H1 (cell line): ENCODE data around the gene MLYCD. TPM values are rescaled to one million over a fixed set of nuclear protein-coding genes. Genes with fewer than 3 reads are reported as not detected.

Source experiments
- CTCF ChIA-PET: fragments of 300-600 bp; sonication (Branson Sonifier 250); formaldehyde crosslinking; loops from one replicate; lab custom pipeline; 2021; ENCODE audit not compliant: partially characterized antibody; lab: Charles Lee
- POLR2A ChIA-PET: fragments of 300-600 bp; sonication (Branson Sonifier 250); formaldehyde crosslinking; loops from one replicate; lab custom pipeline; 2021; ENCODE audit warnings: inconsistent platforms; ENCODE audit not compliant: partially characterized antibody; lab: Charles Lee
- DNase-seq, 2 experiments: peaks; one replicate each; pipeline versions ENCODE4 v3.0.0 to v3.0.0-alpha.2; 2010 to 2022; ENCODE audit warnings: low spot score in 2 of 2, low read depth in 1 of 2, mixed read lengths in 1 of 2
- FAIRE-seq: peaks from 2 replicates; lab custom pipeline; 2011; peaks lifted over from hg19 to GRCh38; lab: Jason Lieb, UNC
- H2AFZ ChIP-seq: 2 replicates; pipeline ENCODE4 v1.8.1; 2012; ENCODE audit warnings: low read length, inconsistent platforms
- H2AK5ac ChIP-seq: 2 replicates; pipeline ENCODE4 v1.6.1; 2013; ENCODE audit warnings: low read depth, low read length
- H2BK120ac ChIP-seq: replicated peaks from 2 replicates; pipeline ENCODE3; 2013; ENCODE audit warnings: low read depth, low read length, inconsistent platforms
- H2BK12ac ChIP-seq: 2 replicates; pipeline ENCODE4 v1.6.1; 2013; ENCODE audit warnings: low read depth, low read length
- H2BK15ac ChIP-seq: 2 replicates; pipeline ENCODE4 v1.6.1; 2013; ENCODE audit warnings: low read length
- H2BK20ac ChIP-seq: 2 replicates; pipeline ENCODE4 v1.6.1; 2013; ENCODE audit warnings: low read length
- H2BK5ac ChIP-seq: 2 replicates; pipeline ENCODE4 v1.6.1; 2013; ENCODE audit warnings: low read depth, low read length
- H3K14ac ChIP-seq: 2 replicates; pipeline ENCODE4 v1.6.1; 2013; ENCODE audit warnings: inconsistent platforms; ENCODE audit not compliant: insufficient read length
- H3K18ac ChIP-seq: 2 replicates; pipeline ENCODE4 v1.6.1; 2013; ENCODE audit warnings: low read length; ENCODE audit errors: extremely low read depth
- H3K23ac ChIP-seq: 2 replicates; pipeline ENCODE4 v1.6.1; 2013; ENCODE audit warnings: inconsistent platforms; ENCODE audit not compliant: insufficient read length
- H3K23me2 ChIP-seq: 2 replicates; pipeline ENCODE4 v1.6.1; 2013; ENCODE audit warnings: low read depth, low read length
- H3K27ac ChIP-seq: 2 replicates; pipeline ENCODE4 v1.6.1; 2011; ENCODE audit warnings: low read depth, low read length, inconsistent platforms
- H3K27me3 ChIP-seq, 4 experiments: replicated peaks in 1 of 4; 1 replicate in 1 of 4; 2 replicates in 3 of 4; pipeline versions ENCODE4 v1.6.1 to v1.8.1; 2011 to 2013; ENCODE audit warnings: low read length in 3 of 4, mild to moderate bottlenecking in 3 of 4, inconsistent platforms in 2 of 4, mixed read lengths in 2 of 4, moderate library complexity in 1 of 4; ENCODE audit not compliant: control insufficient read depth in 3 of 4, insufficient read depth in 3 of 4; ENCODE audit errors: extremely low read depth in 1 of 4
- H3K36me3 ChIP-seq, 4 experiments: 2 replicates each; pipeline versions ENCODE4 v1.6.1 to v1.8.1; 2011 to 2013; ENCODE audit warnings: mild to moderate bottlenecking in 4 of 4, low read length in 3 of 4, moderate library complexity in 2 of 4, control low read depth in 1 of 4, inconsistent platforms in 1 of 4; ENCODE audit not compliant: insufficient read depth in 4 of 4, control insufficient read depth in 2 of 4
- H3K4ac ChIP-seq: replicated peaks from 2 replicates; pipeline ENCODE3; 2013; ENCODE audit warnings: low read length, low read depth, mixed read lengths, inconsistent platforms; ENCODE audit not compliant: insufficient read length
- H3K4me1 ChIP-seq, 4 experiments: replicated peaks in 1 of 4; 1 replicate in 1 of 4; 2 replicates in 3 of 4; pipeline versions ENCODE4 v1.6.1 to v1.8.1; 2011 to 2013; ENCODE audit warnings: low read length in 3 of 4, inconsistent platforms in 2 of 4, mixed read lengths in 1 of 4; ENCODE audit not compliant: insufficient read depth in 4 of 4, control insufficient read depth in 3 of 4
- H3K4me2 ChIP-seq, 2 experiments: 2 replicates each; pipeline versions ENCODE4 v1.6.1 to v1.8.1; 2011 to 2013; ENCODE audit warnings: low read depth in 2 of 2, low read length in 2 of 2, control low read depth in 1 of 2, inconsistent platforms in 1 of 2, mild to moderate bottlenecking in 1 of 2; ENCODE audit not compliant: insufficient read depth in 1 of 2
- H3K4me3 ChIP-seq, 4 experiments: fragments of 200-600, 300-600 bp in 1 of 4; sonication (generic), shearing (Covaris generic), sonication (Bioruptor Twin) in 1 of 4; 2 replicates each; pipeline versions ENCODE4 v1.5.1 to v1.8.1; 2011 to 2016; ENCODE audit warnings: low read length in 4 of 4, low read depth in 3 of 4, control low read depth in 2 of 4, inconsistent platforms in 2 of 4, mild to moderate bottlenecking in 2 of 4, mixed read lengths in 1 of 4, moderate library complexity in 1 of 4; ENCODE audit not compliant: insufficient read depth in 2 of 4; ENCODE audit errors: extremely low read depth in 1 of 4
- H3K56ac ChIP-seq: replicated peaks from 2 replicates; pipeline ENCODE3; 2013; ENCODE audit warnings: low read depth, mild to moderate bottlenecking, mixed read lengths, low read length, inconsistent platforms; ENCODE audit not compliant: insufficient read length
- H3K79me1 ChIP-seq: 2 replicates; pipeline ENCODE4 v1.6.1; 2013; ENCODE audit warnings: low read depth, low read length, control low read depth
- H3K79me2 ChIP-seq, 2 experiments: 2 replicates each; pipeline versions ENCODE4 v1.6.1 to v1.8.1; 2012 to 2013; ENCODE audit warnings: low read length in 2 of 2, mild to moderate bottlenecking in 2 of 2, inconsistent platforms in 1 of 2; ENCODE audit not compliant: insufficient read depth in 2 of 2, control insufficient read depth in 1 of 2
- H3K9ac ChIP-seq, 4 experiments: replicated peaks in 1 of 4; 1 replicate in 1 of 4; 2 replicates in 3 of 4; pipeline versions ENCODE4 v1.6.1 to v1.8.1; 2011 to 2013; ENCODE audit warnings: low read depth in 3 of 4, low read length in 3 of 4, control low read depth in 2 of 4, mild to moderate bottlenecking in 2 of 4, moderate library complexity in 2 of 4, inconsistent platforms in 1 of 4; ENCODE audit errors: extremely low read depth in 1 of 4
- H3K9me3 ChIP-seq, 2 experiments: 2 replicates each; pipeline versions ENCODE4 v1.6.1 to v1.8.1; 2012 to 2013; ENCODE audit warnings: mild to moderate bottlenecking in 2 of 2, moderate library complexity in 2 of 2, control low read depth in 1 of 2, inconsistent platforms in 1 of 2, low read depth in 1 of 2, low read length in 1 of 2, mixed read lengths in 1 of 2; ENCODE audit not compliant: insufficient read depth in 2 of 2
- H4K20me1 ChIP-seq, 2 experiments: replicated peaks in 1 of 2; 2 replicates each; pipeline versions ENCODE3 to v1.8.1; 2011 to 2013; ENCODE audit warnings: inconsistent platforms in 2 of 2, low read length in 2 of 2, mild to moderate bottlenecking in 1 of 2; ENCODE audit not compliant: insufficient read depth in 2 of 2, control insufficient read depth in 1 of 2
- H4K5ac ChIP-seq: 2 replicates; pipeline ENCODE4 v1.6.1; 2013; ENCODE audit warnings: low read length, low read depth, mixed read lengths, inconsistent platforms; ENCODE audit not compliant: insufficient read length
- H4K8ac ChIP-seq: 2 replicates; pipeline ENCODE4 v1.8.0; 2013; ENCODE audit warnings: mild to moderate bottlenecking, moderate library complexity, low read length, inconsistent platforms; ENCODE audit not compliant: insufficient read depth; ENCODE audit errors: extremely low read depth
- H4K91ac ChIP-seq: replicated peaks from 2 replicates; pipeline ENCODE3; 2013; ENCODE audit warnings: low read length, mixed read lengths, inconsistent platforms; ENCODE audit not compliant: insufficient read length
- BCL11A ChIP-seq, 2 experiments: IDR thresholded peaks; one replicate each; pipeline ENCODE4 v1.6.1; 2011; ENCODE audit warnings: low read depth in 2 of 2, low read length in 2 of 2, mild to moderate bottlenecking in 2 of 2
- SAP30 ChIP-seq: fragments of 300-600 bp; sonication (generic); IDR thresholded peaks from 2 replicates; pipeline ENCODE4 v1.7.1; 2012; ENCODE audit warnings: low read length, moderate library complexity, mild to moderate bottlenecking, inconsistent platforms; ENCODE audit not compliant: insufficient read depth, insufficient replicate concordance
- SIX5 ChIP-seq: IDR thresholded peaks from 2 replicates; pipeline ENCODE4 v1.6.1; 2011; ENCODE audit warnings: mild to moderate bottlenecking, low read depth, low read length
- SP2 ChIP-seq: IDR thresholded peaks from 2 replicates; pipeline ENCODE4 v1.6.1; 2012; ENCODE audit warnings: mild to moderate bottlenecking, low read length, inconsistent platforms
- SUZ12 ChIP-seq: fragments of 200-600 bp; sonication (generic); IDR thresholded peaks from 2 replicates; pipeline ENCODE4 v1.6.1; 2012; ENCODE audit warnings: mild to moderate bottlenecking, inconsistent platforms, low read length, moderate library complexity, mixed read lengths
- TAF7 ChIP-seq: optimal IDR thresholded peaks from 2 replicates; pipeline ENCODE3; 2011; ENCODE audit warnings: low read depth, mild to moderate bottlenecking, inconsistent platforms, low read length, moderate library complexity, borderline replicate concordance
- TCF12 ChIP-seq: IDR thresholded peaks from 2 replicates; pipeline ENCODE4 v1.6.1; 2011; ENCODE audit warnings: low read depth, mild to moderate bottlenecking, low read length
- TEAD4 ChIP-seq: IDR thresholded peaks from 2 replicates; pipeline ENCODE4 v1.6.1; 2012; ENCODE audit warnings: low read depth, low read length, inconsistent platforms, mixed read lengths
- WGBS, 2 experiments: shearing (Covaris generic) in 1 of 2; methylation state at CpG; one replicate each; pipeline versions ENCODE4 v1.1.6 to v1.1.7; 2013 to 2015; ENCODE audit warnings: low lambda C conversion rate in 2 of 2, mixed read lengths in 2 of 2, inconsistent platforms in 1 of 2, low coverage in 1 of 2, missing lambda C conversion rate in 1 of 2; ENCODE audit not compliant: insufficient replicate concordance in 2 of 2, insufficient coverage in 1 of 2, insufficient read length in 1 of 2; ENCODE audit errors: extremely low coverage in 1 of 2, missing lambda C conversion rate in 1 of 2; 5-methylcytosine and 5-hydroxymethylcytosine counted together
- polyA plus RNA-seq, 7 experiments: library from polyadenylated mRNA; depleted of rRNA in 3 of 7; stranded (reverse) in 5 of 7; unstranded in 2 of 7; fragments of >200 nt in 5 of 7; fragments of 200-250 nt in 2 of 7; gene quantifications; 1 replicate in 5 of 7; 2 replicates in 1 of 7; 4 replicates in 1 of 7; pipeline versions ENCODE4 v1.2.1 to v1.2.3, GENCODE V29; 2011 to 2013; ENCODE audit warnings: missing spikeins in 2 of 7, mixed read lengths in 2 of 7
- total RNA-seq: library from RNA; stranded (reverse); fragmentation: NEBNext Ultra II Directional; extraction: Animal tissue kit (Norgen Biotek cat#: 25700); gene quantifications from 2 replicates; pipeline ENCODE4 v1.2.1, GENCODE V29; 2021
- TF ChIP-seq, protein P1 (sequence below), 3 experiments: IDR thresholded peaks; 1 replicate in 2 of 3; 2 replicates in 1 of 3; pipeline versions ENCODE4 v1.5.1 to v1.6.1; 2011; ENCODE audit warnings: low read length in 3 of 3, mild to moderate bottlenecking in 3 of 3, inconsistent platforms in 2 of 3, low read depth in 1 of 3, moderate library complexity in 1 of 3; ENCODE audit not compliant: insufficient read depth in 1 of 3; ENCODE audit errors: control extremely low read depth in 1 of 3

The MLYCD gene
- total and polyA plus RNA-seq, 2 of the 8 experiments (the other 6 are each of a cell fraction or from before 2014, with no cell fraction given) = 3.7 to 7.0 TPM

DNA sequence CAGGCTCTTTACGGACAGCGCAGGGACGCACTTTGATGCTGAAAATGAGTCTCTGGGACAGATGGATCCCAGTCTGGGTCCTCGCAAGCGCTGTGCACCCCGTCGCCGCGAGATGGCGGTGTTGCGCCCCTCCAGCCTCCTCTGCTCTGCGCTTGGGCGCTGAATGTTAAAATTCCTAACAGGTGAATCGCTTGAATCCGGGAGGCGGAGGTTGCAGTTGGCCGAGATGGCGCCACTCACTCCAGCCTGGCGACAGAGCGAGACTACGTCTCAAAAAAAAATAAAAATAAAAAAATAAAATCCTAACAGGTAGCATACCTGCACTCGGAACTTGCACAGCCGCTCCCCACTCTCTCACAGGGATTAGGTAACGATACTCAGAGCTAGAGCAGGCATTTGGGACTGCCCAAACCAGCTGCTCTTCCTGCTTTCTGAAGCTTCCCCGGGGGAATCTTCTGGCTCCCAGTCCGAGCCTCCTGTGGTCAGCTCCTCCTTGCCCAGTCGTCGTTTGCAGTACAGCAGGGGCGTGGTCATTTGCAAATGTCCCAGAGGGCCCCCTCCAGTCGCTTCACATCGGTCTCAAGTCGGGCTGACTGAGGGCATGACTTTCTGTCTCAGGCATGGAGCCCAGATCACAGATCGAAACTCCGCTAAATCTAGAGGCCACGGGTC, 27.9 kb downstream of the MLYCD start:
- Histone ChIP-seq H3K18ac (peak overlapping the region; percentile 94; the same call in 1 of the 2 replicates), H2AK5ac (no peak overlapping the region), H3K14ac (no peak overlapping the region), H3K9ac (peak overlapping the region in 2 of 4 experiments; percentile 58 to 60; a peak in 4 of 7 replicates), H3K9me3 (no peaks in the 10 kb centered on the region), H2BK20ac (0 out of 2 replicates have a peak overlapping the region, but pooled peaks have one; percentile 10), H3K23ac (no peak overlapping the region), H4K5ac (peak overlapping the region; percentile 92), H3K27ac (peak overlapping the region; percentile 67; the same call in 1 of the 2 replicates), H4K8ac (peak overlapping the region; percentile 95; the same call in 1 of the 2 replicates), H3K36me3 (no peaks in the 10 kb centered on the region), H4K20me1 (no peaks in the 10 kb centered on the region), H2BK12ac (0 out of 2 replicates have a peak overlapping the region, but pooled peaks have one; percentile 45), H2BK120ac (no peak overlapping the region), H3K4me1 (peaks cover 0 to 6% (median 3%) of the 10 kb centered on the region in 4 experiments; a peak in 4 of 7 replicates), H2AFZ (no peak overlapping the region), H2BK15ac (no peak overlapping the region), H3K4me2 (peak overlapping the region; percentile 64 to 67), H3K4ac (no peak overlapping the region), H2BK5ac (peak overlapping the region; percentile 53; the same call in 1 of the 2 replicates), H3K27me3 (0 out of 7 replicates have a peak, but pooled peaks cover 0 to 6% (median 0%) of the 10 kb centered on the region in 4 experiments), H3K79me2 (no peaks in the 10 kb centered on the region), H3K79me1 (no peaks in the 10 kb centered on the region), H4K91ac (peak overlapping the region; percentile 69), H3K4me3 (peak overlapping the region; percentile 16 to 57 (median 40); a peak in 7 of 8 replicates), H3K23me2 (no peaks in the 10 kb centered on the region), H3K56ac (no peak overlapping the region)
- 11% methylated on average over 35 of the region's 35 CpGs; no CpG with 5 or more reads in 1 of the 2 experiments for WGBS, 2 experiments
- ChIA-PET POLR2A (interaction anchor here (0.7 to 4.1 kb wide), 6 partner anchors 11 to 103 kb away, joined by 3 to 19 read pairs (median 3); no protein-coding TSS in a partner anchor), CTCF (interaction anchor here (0.6 to 3.4 kb wide), 27 partner anchors 10 to 1045 kb away, joined by 3 to 35 read pairs (median 5); partner anchors contain the start of genes OSGIN1 and SLC38A8)
- peak; percentile 78 for FAIRE-seq
- DNase-seq = peak; percentile 84 to 98
- TF ChIP-seq SUZ12 (no peak), TCF12 (no peak), BCL11A (IDR thresholded peaks at IDR 0.05; ENCODE audit: low read depth in 2 of 2, low read length in 2 of 2) (no peak), SP2 (no peak), SAP30 (no peak), TAF7 (peak; percentile 67), SIX5 (no peak), TEAD4 (no peak)
- TF ChIP-seq, protein P1, sequence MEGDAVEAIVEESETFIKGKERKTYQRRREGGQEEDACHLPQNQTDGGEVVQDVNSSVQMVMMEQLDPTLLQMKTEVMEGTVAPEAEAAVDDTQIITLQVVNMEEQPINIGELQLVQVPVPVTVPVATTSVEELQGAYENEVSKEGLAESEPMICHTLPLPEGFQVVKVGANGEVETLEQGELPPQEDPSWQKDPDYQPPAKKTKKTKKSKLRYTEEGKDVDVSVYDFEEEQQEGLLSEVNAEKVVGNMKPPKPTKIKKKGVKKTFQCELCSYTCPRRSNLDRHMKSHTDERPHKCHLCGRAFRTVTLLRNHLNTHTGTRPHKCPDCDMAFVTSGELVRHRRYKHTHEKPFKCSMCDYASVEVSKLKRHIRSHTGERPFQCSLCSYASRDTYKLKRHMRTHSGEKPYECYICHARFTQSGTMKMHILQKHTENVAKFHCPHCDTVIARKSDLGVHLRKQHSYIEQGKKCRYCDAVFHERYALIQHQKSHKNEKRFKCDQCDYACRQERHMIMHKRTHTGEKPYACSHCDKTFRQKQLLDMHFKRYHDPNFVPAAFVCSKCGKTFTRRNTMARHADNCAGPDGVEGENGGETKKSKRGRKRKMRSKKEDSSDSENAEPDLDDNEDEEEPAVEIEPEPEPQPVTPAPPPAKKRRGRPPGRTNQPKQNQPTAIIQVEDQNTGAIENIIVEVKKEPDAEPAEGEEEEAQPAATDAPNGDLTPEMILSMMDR (IDR thresholded peaks at IDR 0.05; ENCODE audit: control extremely low read depth in 1 of 3, insufficient read depth in 1 of 3, low read depth in 1 of 3, low read length in 3 of 3) = peak; percentile 83 to 96 (median 96)
